GM21576 (cell line): ENCODE data around the gene RUNX1.

Experiments used
- ATAC-seq: cut with Tn5 transposase; IDR thresholded peaks from one replicate; pipeline ENCODE4 v1.9.1; 2021; ENCODE audit warnings: mild to moderate bottlenecking, moderate library complexity; ENCODE audit not compliant: unreplicated experiment

RUNX1 gene

DNA sequence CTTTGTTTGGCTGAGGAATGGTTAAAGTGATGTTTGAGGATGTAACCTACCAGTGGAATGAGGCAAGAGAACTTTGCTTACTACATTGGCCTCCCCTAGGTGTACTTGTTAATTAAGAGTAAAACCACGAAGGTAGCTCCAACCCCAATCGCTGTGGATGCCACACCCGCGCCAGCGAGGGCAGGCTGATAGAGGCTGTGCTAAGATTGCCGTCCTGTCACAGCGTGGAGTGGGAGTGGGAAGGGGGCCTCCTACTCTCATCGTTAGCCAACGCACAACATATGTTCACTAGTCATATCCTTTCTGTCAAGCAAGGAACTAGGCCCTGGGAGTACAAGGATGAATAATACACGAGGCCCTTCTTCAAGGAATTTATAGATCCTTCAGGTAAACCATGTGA, 99.6 kb downstream of the RUNX1 start:
- ATAC-seq: no peak

DNA sequence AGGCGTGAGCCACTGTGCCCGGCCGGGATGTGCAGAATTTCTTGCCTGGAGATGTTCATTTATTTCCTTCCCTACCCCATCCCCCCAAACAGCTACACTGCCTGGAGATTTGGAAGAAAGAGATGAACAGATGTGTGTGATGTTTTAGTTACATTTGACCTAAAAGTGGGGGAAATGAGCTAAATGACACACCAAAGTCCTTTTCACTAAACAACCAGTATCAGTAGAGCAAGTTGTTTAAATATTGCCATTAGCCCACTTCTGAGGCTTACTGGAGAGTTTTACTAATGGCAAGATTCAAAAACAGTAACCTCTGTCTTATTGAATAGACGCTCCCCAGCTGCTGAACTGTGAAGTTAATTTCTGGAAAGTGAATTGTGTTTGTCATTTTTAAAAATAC, 100.1 kb downstream of the RUNX1 start:
- ATAC-seq: no peak

DNA sequence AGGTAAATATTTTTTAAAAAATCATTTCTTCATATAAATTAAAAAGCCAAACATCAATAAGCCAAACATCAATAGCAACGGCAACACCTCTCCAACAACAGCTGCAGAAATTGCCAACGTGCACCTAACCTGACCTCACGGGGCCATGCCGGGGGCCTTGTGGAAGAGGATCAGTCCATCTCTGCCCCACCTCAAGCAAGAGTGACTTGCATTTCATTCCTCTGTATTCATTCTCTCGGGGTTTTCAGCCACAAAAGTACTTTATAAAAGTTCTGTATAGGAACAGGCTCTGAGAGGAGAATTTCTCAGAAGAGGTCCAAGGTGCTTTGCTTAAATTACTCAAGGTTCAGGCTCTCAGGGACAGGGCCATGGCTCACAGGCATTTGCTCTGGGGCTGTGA, 100.9 kb downstream of the RUNX1 start:
- no peak for ATAC-seq

DNA sequence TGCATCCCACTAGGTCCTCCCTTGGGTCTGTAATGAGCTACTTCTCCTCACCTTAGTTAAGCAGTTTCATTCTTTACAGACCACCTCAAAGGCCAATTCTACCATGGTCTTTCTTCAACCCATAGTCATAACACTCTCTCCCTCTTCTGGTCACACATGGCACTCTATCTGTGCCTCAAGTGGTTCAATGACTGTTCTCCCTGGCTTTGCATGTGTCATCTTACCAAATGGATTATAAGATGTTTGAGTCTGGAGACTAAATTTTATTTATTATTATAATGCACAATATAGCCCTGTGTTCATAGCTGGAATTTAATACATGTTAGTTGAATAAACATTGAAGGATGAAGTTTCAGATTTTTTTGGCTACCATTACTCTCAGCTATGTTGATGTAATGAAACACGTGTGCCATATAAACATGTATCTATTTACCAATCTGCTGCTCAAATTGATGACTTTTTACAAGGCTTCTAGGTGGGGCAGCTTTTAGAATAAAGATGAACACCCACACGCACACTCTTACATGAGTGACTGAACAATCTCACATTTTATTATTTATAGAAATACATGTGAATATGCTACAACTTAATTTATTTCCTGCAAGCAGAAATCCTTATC, 102.1 kb downstream of the RUNX1 start:
- no peak for ATAC-seq

DNA sequence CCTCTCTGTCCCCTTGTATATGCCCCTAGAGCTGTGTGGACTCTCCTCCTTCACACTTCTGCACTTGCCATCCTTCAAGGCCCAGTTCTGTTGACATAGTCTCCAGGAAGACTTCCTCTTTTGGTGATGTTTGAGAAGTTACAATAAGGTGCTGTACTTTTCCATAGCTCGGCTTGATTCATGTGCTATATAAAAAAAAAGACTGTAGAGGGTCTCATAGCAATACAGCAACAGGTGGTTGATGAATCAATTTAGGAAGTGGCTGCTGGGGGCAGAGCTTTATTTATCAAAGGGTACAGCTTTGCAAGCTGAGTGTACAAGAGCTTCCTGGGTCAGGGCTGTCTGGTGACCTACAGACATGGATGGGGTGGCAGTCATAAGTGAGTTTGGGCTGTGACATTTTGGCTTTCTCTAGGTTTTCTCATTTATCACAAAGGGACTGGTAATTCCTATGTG, 102.7 kb downstream of the RUNX1 start:
- no peak for ATAC-seq

DNA sequence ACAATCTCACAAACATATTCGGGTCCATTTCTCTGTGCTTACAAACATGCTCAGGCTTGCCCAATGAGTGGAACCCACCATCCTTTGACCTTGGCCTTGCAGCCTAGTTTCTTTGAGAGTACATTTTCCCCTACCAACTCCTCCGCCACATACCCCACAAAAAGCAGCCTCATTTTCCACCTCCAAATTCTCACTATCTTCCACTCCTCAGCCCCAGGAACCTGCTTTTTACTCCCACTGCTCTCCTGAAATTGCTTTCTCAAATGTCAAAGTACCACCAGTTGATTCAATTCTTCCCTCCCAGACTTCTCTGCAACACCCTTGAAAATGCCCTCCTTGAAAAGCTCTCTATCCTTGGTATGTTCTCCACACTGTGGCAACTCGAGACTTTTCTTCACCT, 103.8 kb downstream of the RUNX1 start:
- ATAC-seq: no peak

- ATAC-seq: no peak
Observed at GRCh38 chr21:34944015-34944755, 104.9 kb downstream of the RUNX1 start.

DNA sequence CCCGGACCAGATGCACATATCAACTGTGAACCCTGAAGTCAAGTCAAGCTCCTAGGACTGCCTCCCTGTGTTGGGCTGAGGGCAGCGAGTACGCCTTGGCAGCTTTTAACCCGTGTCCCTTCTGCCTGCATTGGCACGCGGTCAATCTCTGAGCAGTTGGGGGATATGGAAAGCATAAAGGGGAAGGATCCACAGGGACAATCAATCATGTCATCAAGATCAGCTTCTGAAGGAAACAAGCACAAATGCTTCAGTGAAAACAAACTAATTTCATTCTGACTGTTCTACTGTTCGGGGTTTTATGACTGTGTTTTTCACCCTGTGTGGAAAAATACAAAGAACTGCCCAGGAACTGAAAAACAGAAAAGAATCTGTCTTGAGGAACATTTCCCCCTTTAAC, 106.2 kb downstream of the RUNX1 start:
- no peak for ATAC-seq

- no peak for ATAC-seq
Observed at GRCh38 chr21:34941162-34941561, 107.9 kb downstream of the RUNX1 start.

- ATAC-seq: no peak
Observed at GRCh38 chr21:34939673-34940331, 109.3 kb downstream of the RUNX1 start.

DNA sequence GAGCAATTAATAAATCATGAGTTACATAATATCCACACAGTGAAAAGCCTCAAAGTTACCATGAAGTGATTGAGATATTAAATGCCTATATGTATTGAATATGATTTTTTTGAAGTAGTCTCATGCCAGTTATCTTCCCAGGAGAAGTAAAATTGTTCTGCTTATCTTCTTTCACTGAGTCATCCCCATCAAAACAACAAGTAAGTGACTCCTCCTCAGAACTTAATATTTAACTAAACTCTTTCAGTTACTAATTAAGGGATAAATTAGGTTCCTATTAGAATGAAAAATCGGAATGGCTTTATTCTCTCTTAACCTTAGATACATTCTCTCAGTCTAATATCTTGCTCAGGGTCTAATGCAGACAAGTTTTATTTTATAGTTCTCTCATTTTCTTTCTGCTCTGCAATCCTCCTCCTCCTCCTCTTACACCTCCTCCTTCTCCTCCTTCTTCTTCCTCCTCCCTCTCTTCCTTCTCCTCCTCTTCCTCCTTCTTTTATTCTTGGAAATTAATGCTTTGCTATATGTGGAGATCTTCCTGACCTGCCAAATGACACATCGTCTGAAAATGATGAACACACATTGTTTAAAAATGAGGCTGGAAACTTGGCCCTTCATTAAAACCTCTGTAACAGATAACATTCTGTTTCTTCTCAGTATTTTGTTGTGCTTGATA, 110.9 kb downstream of the RUNX1 start:
- no peak for ATAC-seq

- ATAC-seq: no peak
Observed at GRCh38 chr21:34936883-34937563, 112.1 kb downstream of the RUNX1 start.

DNA sequence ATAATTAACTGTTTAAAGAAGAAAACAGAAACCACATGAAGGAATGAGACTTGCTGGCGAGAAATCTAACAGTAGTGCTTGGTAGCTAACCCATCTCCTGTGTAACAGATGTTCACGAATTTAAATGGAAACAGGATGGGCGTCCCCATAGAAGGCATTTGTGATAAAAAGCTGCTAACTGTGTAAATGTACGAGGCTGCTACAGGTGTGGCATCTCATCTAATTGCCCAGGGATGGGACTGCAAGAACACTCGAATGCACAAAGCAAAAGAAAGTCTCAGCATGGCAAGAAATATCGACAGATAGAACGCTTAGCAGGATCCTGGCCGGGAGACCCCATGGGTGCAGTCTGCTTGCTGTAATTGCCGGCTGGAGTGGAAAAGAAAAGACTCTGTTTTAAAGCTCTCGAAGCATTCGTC, 112.7 kb downstream of the RUNX1 start:
- no peak for ATAC-seq

DNA sequence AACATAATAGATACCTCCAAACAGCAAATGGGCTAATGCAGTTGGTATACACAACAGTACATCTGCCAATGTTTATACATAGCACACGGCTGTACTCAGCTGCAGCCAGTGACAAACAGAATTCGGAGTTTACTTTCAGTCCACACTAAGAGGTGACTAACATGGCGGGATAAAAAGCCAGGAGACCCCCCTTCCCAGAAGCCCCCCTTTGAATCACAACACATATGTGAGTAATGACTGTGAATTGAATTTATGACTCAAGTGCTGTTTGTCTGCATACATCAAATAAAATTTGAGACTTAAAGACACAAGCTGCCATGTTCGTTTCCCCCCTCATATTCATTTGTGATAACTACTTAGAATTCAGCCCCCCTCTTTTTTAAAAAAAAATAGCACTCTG, 113.2 kb downstream of the RUNX1 start:
- no peak for ATAC-seq

DNA sequence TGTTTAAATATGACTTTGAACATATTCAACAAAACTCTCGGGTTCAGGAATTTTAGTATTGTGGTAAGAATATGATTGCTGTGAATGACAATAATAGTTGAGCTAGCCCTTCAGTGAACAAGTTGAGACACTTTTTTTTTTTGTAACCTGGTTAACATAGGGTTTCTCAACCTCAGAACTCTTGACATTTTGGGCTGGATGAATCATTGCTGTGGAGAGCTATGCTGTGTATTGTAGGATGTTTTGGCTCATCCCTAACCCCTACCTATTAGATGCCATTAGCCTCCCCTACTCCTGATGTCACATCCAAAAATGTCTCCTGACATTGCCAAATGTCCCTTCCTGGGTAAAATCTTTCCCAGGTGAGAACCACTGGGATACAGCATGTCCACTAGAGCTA, 113.7 kb downstream of the RUNX1 start:
- ATAC-seq: no peak

DNA sequence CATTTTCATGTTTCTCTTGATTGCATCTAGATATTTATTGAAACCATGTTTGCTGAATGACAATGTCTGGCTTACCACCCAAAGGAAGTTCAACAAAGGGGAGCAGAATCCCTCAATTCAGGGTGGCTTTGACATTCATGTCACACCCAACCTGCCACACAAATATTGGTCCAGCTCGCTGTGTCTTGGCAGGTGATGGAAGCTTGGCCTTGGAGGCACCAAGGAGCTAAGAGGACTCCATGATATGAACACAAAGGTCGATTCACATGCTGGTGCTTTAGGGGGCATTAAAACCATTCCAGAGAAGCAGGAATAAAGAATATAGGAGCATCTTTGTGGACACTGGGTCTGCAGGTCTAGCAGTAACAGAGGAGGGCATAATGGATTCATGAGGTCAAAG, 114.8 kb downstream of the RUNX1 start:
- ATAC-seq: no peak

DNA sequence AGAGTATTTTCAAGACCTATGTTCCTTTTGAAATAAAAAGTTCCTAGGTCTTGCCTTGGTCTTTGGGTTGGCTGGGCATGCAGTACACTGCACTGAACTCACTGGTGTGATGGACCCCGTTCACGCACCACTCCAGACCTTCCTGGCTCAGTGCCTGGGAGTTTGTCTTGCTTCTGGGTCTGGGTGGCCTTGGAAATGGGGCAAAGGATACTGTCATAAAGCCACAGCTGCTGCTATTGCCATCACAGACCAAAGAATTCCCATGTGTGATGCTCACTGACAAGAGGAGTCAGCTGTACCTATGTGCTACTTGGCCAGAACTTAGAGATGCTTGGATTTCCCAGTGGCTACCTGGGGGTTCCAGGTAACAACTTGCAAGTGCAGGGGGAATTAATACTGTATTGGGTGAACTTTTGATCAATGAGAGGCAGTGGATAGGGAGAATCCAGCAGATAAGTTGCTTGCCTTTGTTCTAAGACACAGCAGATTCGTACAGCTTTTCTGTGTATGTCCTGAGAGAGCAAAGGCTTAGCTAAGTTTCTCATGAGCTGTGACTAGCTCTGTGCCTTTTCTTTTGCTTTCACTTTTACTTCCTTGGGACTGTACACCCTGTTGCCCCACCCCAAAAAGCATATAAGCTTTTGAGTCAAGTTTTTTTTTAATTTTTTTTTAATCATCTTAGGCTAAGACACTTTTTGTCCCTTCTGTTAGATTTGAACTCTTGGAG, 115.3 kb downstream of the RUNX1 start:
- peak; percentile 64 for ATAC-seq

DNA sequence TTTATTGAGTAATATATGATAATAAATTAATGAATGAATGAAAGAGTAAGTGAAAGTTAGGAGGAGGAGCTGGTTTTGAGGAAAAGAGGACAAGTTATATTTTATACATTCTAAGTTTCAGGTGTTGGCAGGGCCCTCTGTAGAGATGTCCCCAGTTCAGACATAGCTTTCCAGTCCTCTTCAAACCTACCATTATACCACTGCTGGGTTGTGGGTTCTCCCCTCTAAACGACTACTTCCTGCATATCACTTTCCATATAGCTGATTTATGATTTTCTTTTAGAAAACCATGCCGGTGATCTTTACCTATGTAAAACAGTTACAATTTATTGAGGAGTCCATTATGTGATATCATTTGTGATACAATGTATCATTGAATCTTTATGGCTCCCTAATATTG, 116.9 kb downstream of the RUNX1 start:
- ATAC-seq: no peak

GRCh38 chr21:34930971-34931370, 118.1 kb downstream of the RUNX1 start:
- ATAC-seq: no peak

GRCh38 chr21:34928637-34929036, 120.5 kb downstream of the RUNX1 start:
- ATAC-seq: no peak
